ENCODE data around the gene COL4A2.

DNA sequence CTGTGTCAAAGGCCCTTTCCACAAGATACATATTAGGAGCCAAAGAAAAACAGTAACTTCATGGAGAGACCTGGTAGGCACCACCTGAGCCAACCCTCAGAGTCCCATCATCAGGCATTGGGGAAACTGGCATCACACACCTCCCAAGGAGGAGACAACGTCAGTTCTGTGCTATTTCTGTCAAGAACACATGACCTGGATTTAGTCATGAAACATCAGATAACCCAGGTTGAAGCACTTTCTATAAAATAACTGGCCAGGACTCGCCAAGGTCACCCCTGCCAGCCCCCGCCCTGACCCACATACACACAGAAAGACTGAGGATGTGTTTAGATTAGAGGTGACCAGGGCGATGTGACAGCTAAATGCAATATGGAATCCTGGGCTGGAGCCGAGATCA, 35.8 kb upstream of the COL4A2 start:
- TF ChIP-seq YY1 (IDR thresholded peaks at IDR 0.05; ENCODE audit: insufficient read depth, insufficient read length) (no peak), SUZ12 (IDR thresholded peaks at IDR 0.05; ENCODE audit: extremely low read depth, insufficient read depth, insufficient read length) (no peak), ZNF274 (IDR thresholded peaks at IDR 0.05; ENCODE audit: low read depth, low read length) (no peak)
